Head of caudate nucleus (tissue), 42 donors: Measurements from ENCODE around the gene P2RY11.
A peak's percentile ranks its signal among the peaks of the same experiment; 100 is the strongest.

Experiments
- DNase-seq, 42 donors: peaks; one replicate each; pipeline versions ENCODE4 v3.0.0 to v3.0.0-alpha.2; 2020 to 2021; ENCODE audit warnings: mixed read lengths in 7 of 42
- intact Hi-C: fragments of 100-400 bp; cut with DNase I; formaldehyde crosslinking; loops from one replicate; pipeline ENCODE4 v1.15.0; 2022

The P2RY11 gene

DNA sequence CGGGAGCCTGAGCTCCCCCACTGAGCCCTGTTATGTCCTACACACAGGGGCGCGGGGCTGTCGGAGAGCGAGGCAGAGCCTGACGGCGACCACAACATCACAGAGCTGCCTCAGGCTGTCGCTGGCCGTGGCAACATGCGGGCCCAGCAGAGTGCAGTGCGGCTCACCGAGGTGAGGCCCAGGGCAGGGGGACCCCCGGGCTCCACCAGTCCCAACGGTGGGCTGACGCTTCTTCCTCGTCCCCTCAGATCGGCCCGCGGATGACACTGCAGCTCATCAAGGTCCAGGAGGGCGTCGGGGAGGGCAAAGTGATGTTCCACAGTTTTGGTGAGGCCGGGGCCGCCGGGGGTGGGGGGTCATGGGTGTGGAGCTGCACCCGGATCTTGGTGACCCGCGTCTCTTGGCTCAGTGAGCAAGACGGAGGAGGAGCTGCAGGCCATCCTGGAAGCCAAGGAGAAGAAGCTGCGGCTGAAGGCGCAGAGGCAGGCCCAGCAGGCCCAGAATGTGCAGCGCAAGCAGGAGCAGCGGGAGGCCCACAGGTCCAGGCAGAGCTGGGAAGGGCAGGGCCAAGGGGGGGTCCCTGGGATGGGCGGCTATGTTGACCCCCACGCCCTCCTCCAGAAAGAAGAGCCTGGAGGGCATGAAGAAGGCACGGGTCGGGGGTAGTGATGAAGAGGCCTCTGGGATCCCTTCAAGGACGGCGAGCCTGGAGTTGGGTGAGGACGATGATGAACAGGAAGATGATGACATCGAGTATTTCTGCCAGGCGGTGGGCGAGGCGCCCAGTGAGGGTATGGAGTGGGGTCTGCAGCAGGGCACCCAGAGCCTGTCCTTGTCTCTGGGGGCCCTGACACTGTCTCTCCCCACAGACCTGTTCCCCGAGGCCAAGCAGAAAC is 1.2 kb upstream of the P2RY11 start:
- intact Hi-C loops: loop anchor here (10.0 kb wide), 1 partner anchor 144 kb away; the partner anchor contains the start of gene MRPL4
- no peak for DNase-seq

- intact Hi-C loops: loop anchor here (10.0 kb wide), 1 partner anchor 144 kb away; the partner anchor contains the start of gene MRPL4
- DNase-seq: no peak
Measured at GRCh38 chr19:10110972-10111317, 548 bp upstream of the P2RY11 start.

DNA sequence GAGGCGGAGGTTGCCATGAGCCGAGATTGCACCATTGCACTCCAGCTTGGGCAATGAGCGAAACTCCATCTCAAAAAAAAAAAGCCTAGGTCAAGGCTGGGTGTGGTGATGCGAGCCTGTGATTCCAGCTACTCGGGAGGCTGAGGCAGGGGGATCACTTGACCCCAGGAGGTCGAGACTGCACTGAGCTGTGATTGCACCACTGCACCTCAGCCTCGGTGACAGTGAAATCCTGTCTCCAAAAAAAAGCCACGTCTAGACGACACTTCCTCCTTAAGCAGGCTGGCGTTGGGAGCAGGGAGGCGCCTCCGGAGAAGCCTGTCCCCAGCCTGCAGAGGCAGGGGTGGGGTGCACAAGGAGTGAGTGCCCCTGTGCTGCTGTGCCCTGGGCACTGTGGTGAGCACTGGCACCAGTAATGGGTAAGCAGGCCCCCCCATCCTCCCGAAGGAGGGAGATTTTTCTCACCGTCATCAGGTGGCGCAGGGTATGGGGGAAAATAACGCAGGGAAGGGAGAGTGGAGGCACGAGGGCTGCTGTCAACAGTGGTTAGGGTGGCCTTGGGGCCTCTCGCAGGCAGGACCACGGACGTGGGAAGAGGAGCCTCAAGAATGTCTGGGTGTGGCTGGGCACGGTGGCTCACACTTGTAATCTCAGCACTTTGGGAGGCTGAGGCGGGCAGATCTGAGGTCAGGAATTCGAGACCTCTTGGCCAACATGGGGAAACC is 706 bp downstream of the P2RY11 start:
- intact Hi-C loops: loop anchor here (10.0 kb wide), 1 partner anchor 143 kb away; the partner anchor contains the start of gene MRPL4
- no peak for DNase-seq

DNA sequence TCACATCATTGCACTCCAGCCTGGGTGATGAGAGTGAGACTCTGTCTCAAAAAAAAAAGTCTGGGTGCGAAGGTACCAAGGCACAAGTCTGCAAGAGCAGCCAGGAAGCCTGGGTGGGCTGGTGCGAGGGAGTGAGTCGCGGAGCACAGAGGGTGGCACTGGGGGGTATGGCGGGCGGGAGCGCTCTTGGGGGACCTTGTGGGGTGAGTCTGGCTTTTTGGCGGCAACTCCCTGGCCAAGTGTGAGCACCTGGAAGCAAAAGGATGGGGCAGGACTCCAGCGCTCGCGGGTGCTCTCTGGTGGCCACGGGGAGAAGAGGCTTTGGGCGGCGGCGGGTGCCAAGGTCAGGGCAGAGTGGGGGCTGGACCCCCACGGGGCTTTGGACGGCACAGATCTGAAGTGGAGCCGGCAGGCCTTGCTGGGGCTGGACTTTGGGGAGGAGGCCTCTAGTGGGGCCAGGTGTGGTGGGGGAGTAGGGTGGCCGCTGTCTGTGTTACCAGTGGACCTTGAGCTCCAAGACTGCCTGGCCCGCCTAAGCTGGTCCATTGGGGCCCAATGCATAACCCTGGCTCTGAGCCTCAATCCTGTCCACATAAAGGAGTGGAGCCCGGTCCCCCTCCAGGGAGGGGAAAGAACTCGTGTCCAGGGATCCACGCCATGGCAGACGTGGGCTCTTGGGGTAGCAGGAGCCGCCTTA is 1.6 kb downstream of the P2RY11 start:
- intact Hi-C loops: loop anchor here (10.0 kb wide), 1 partner anchor 142 kb away; the partner anchor contains the start of gene MRPL4
- peak in 38 of 42 donors; percentile 22 to 77 (median 56) for DNase-seq

DNA sequence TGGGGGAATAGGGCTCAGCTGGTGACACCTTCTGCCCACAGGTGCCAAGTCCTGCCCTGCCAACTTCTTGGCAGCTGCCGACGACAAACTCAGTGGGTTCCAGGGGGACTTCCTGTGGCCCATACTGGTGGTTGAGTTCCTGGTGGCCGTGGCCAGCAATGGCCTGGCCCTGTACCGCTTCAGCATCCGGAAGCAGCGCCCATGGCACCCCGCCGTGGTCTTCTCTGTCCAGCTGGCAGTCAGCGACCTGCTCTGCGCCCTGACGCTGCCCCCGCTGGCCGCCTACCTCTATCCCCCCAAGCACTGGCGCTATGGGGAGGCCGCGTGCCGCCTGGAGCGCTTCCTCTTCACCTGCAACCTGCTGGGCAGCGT is 2.1 kb downstream of the P2RY11 start:
- intact Hi-C loops: loop anchor here (10.0 kb wide), 1 partner anchor 141 kb away; the partner anchor contains the start of gene MRPL4
- DNase-seq: no peak

GRCh38 chr19:10113964-10114650 is 2.6 kb downstream of the P2RY11 start:
- no peak for DNase-seq
- intact Hi-C loops: loop anchor here (10.0 kb wide), 1 partner anchor 141 kb away; the partner anchor contains the start of gene MRPL4

DNA sequence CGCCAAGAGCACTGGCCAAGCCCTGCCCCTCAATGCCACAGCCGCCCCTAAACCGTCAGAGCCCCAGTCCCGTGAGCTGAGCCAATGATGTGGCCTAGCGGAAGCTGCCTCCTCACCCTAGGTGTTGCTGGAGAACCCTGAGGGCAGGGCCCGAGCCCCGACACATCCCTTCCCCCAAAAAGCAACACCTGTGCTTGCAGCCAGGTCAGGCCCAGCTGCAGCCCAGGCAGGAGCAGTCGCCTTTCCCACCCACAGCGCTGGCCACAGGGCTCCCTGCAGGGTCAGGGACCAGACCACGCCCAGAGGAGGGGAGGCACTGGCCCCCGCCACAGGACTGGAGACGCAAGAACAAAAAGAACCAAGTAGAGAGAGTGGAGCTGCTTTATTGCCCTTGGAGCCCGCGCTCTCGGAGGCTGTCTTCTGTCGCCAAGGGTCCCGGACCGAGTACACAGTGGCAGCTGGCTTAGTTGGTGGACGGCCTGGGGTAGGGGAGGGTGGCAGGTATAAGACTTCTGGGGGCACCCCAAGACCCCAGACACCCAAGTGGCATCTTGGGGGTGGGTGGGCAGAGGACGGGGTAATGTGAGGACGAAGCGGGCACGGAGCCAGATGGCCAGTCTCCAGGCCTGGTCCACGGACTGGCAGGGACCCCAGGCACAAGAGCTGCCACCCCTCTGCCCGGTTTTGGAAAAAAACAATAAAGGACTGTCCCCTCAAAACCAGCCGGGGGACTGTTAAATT is 3.3 kb downstream of the P2RY11 start:
- no peak for DNase-seq
- intact Hi-C loops: loop anchor here (10.0 kb wide), 1 partner anchor 140 kb away; the partner anchor contains the start of gene MRPL4

DNA sequence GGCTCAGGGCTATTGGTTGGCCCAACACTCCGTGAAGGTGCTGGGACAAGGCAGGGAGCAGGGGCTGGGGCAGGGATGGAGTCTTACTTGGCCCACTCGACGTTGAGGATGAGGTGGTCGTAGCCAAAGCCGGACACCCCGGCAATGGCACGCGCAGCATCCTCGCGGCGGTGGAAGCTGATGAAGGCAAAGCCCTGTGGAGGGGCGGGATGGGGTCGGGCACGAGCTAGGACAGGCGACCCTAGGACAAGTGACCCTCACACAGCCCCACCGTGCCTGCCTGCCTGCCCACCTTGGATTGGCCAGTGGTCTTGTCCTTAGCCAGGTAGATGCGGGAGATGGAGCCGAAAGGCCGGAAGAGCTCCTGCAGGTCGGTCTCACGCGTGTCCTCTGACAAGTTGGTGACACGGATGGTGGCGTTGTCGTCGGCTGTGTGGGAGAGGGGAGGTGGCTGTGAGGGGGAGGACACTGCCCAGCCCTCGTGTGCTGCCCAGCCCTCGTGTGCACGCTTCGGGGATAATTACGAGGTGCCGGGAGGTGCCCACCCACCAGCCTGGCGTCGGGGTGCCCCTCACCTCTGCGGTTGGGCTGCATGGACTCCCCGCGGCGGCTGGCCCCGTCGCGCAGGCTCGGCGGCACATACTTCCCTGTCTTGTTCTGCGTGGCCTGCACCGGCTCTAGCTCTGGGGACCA is 4.0 kb downstream of the P2RY11 start:
- intact Hi-C loops: loop anchor here (10.0 kb wide), 1 partner anchor 139 kb away; the partner anchor contains the start of gene MRPL4
- DNase-seq: no peak

DNA sequence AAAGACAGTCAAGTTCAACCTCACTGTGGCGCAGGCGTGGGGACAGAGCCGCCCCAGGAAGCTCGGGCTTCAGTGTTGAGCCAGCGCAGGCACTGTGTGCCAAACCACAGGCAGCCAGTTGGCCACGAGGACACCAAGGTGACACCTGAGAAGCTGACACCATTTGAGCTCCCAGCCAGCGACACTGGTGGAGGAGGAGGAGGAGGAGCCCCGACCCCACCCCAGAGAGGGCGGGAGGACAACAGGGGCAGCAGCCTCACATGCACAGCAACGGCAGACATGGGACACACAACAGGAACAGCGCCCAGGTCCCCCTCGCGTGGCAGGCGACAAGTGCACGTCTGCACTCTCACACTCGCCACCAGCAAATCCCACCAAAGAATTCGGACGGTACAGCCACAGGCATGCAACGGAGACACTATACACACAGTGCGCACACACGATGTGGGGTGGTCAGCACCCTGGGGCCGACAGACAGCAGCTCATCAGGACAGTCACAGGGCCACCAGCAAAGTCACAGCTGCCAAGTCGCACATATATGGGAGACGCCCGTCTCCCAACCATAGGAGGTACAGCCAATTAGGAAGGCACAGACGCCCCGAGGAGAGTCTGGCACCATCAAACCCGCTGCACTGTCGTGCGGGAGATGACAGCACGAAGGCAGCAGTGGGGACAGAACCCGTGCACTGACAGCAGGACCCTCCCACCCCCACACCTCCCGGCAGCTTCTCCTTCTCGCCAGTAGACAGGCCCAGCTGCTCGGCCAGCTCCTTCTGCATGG is 4.8 kb downstream of the P2RY11 start:
- intact Hi-C loops: loop anchor here (10.0 kb wide), 1 partner anchor 139 kb away; the partner anchor contains the start of gene MRPL4
- DNase-seq: no peak

DNA sequence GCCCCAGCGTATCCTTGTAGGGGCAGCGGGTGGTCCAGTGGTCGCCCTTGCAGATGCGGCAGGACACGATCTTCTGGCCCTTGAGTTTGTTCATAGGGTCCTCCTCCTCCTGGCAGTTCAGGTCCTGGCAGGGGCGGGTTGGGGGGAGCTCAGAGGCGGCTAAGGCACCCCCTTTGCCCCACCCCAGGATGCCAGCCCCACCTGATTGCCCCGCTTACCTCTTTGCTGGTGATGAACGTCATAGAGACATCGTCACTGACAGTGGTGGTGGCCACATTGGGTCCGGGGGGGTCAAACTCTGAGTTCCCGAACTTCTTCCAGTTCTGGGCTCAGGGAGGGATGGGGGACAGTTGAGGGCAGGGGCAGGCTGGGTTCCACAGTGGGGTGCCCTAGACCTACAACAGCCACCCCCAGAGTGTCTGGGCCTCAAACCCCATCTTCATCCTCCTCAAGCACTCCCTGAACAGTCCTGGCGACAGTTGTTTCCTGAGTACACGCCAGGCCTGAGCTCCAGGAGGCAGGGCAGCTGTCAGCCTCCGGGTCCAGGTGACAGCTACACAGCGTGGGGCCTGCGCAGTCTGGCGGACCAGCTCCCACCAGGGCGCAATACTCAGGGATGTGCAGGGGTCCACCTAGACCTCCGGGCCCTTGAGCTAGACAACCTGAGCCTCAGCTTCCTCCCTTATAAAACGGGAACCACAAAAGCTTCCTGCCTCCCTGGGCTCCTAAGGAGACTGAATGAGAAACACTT is 5.5 kb downstream of the P2RY11 start:
- no peak for DNase-seq
- intact Hi-C loops: loop anchor here (10.0 kb wide), 1 partner anchor 138 kb away; the partner anchor contains the start of gene MRPL4

- intact Hi-C loops: loop anchor here (10.0 kb wide), 1 partner anchor 136 kb away; the partner anchor contains the start of gene MRPL4
- peak in 2 of 42 donors; percentile 1 to 10 for DNase-seq
Measured at GRCh38 chr19:10118960-10119359, 7.5 kb downstream of the P2RY11 start.

GRCh38 chr19:10120538-10121189 is 9.2 kb downstream of the P2RY11 start:
- no peak for DNase-seq
- intact Hi-C loops: no loop called here

DNA sequence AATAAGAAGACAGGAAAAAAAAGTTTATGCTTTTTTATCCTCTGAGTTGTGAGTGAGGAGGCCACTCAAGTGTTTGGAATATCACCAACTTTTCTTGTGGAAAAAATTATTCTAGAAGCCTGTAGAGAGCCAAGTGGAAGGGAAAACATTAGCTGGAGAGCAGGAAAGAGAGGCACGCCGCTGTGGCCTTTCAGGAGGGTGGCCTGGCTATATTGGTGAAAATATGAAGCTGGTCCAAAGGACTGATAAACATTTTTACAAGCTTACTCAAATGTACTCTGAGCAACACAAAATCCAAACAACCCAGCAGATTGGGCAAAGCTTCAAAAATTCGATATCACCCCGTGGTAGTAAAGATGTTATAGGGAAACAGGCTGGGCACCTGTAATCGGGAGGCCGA is 10.6 kb downstream of the P2RY11 start:
- no peak for DNase-seq
- intact Hi-C loops: no loop called here

GRCh38 chr19:10124429-10124828 is 12.9 kb downstream of the P2RY11 start:
- intact Hi-C loops: no loop called here
- no peak for DNase-seq

- intact Hi-C loops: no loop called here
- DNase-seq: no peak
Measured at GRCh38 chr19:10126213-10126639, 14.7 kb downstream of the P2RY11 start.
